PFSK-1 (cell line): ENCODE measurements around the gene ARHGAP15.

Experiments used
- FOXP2 ChIP-seq: optimal IDR thresholded peaks from 2 replicates; pipeline ENCODE3; 2011; ENCODE audit warnings: borderline replicate concordance, control low read depth, inconsistent platforms; ENCODE audit not compliant: insufficient read depth; ENCODE audit errors: extremely low read length, extremely low read depth
- POLR2AphosphoS5 ChIP-seq: IDR thresholded peaks from 2 replicates; pipeline ENCODE4 v1.6.1; 2012; ENCODE audit warnings: low read depth, mild to moderate bottlenecking, control low read depth, low read length, moderate library complexity
- SIN3A ChIP-seq: IDR thresholded peaks from 2 replicates; pipeline ENCODE4 v1.6.1; 2012; ENCODE audit warnings: mild to moderate bottlenecking, low read length, moderate library complexity, borderline replicate concordance; ENCODE audit not compliant: insufficient read depth
- TAF1 ChIP-seq: IDR thresholded peaks from 2 replicates; pipeline ENCODE4 v1.6.1; 2012; ENCODE audit warnings: low read length, control low read depth, borderline replicate concordance; ENCODE audit not compliant: insufficient read depth
- TF ChIP-seq, protein P1 (sequence below), 2 experiments: IDR thresholded peaks; 2 replicates each; pipeline versions ENCODE4 v1.6.1 to v1.8.0; 2011 to 2012; ENCODE audit warnings: low read depth in 2 of 2, low read length in 2 of 2, control low read depth in 1 of 2, inconsistent platforms in 1 of 2, mild to moderate bottlenecking in 1 of 2, moderate library complexity in 1 of 2; ENCODE audit not compliant: insufficient read depth in 1 of 2

DNA sequence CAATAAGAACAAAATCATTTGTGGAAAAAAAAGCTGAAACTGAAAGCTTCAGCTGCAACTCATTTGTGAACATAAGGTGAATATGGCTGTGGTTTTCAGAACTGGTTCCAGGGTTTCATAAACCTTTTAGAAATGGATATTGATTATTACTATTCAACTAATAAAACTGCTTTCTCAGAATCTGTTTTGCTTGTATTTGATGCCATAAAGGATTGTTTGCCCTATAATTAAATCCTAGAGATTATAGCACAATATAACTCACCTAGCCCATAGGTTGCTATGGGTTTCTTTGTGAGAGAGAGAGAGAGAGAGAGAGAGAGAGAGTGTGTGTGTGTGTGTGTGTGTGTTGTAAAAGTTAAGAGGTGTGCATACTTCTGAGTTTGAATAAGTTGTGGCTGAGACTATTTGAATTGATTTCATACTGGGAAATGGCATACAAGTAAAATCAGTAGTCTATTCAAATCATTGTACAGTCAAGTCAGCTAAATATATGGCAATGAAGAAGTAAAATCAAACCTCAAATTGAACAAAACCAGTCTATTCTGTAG lies 339.2 kb downstream of the ARHGAP15 start:
- TF ChIP-seq POLR2AphosphoS5: no peak
- TF ChIP-seq SIN3A: no peak
- TF ChIP-seq, protein P1, sequence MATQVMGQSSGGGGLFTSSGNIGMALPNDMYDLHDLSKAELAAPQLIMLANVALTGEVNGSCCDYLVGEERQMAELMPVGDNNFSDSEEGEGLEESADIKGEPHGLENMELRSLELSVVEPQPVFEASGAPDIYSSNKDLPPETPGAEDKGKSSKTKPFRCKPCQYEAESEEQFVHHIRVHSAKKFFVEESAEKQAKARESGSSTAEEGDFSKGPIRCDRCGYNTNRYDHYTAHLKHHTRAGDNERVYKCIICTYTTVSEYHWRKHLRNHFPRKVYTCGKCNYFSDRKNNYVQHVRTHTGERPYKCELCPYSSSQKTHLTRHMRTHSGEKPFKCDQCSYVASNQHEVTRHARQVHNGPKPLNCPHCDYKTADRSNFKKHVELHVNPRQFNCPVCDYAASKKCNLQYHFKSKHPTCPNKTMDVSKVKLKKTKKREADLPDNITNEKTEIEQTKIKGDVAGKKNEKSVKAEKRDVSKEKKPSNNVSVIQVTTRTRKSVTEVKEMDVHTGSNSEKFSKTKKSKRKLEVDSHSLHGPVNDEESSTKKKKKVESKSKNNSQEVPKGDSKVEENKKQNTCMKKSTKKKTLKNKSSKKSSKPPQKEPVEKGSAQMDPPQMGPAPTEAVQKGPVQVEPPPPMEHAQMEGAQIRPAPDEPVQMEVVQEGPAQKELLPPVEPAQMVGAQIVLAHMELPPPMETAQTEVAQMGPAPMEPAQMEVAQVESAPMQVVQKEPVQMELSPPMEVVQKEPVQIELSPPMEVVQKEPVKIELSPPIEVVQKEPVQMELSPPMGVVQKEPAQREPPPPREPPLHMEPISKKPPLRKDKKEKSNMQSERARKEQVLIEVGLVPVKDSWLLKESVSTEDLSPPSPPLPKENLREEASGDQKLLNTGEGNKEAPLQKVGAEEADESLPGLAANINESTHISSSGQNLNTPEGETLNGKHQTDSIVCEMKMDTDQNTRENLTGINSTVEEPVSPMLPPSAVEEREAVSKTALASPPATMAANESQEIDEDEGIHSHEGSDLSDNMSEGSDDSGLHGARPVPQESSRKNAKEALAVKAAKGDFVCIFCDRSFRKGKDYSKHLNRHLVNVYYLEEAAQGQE (IDR thresholded peaks at IDR 0.05; ENCODE audit: insufficient read depth in 1 of 2, low read depth in 2 of 2, low read length in 2 of 2): no peak
- TF ChIP-seq FOXP2: no peak
- no peak for TF ChIP-seq TAF1
